SU-DHL-6 (cell line): ENCODE measurements around the gene CEP85.

Experiments used
- EZH2phosphoT487 ChIP-seq: fragments of 200-600 bp; sonication (generic), shearing (Covaris generic); conservative IDR thresholded peaks from 2 replicates; pipeline ENCODE4 v1.6.1; 2018; ENCODE audit warnings: mild to moderate bottlenecking, antibody characterized with exemption, low read length, moderate library complexity, mixed read lengths
- TF ChIP-seq, protein P1 (sequence below): fragments of 200-600 bp; sonication (generic); IDR thresholded peaks from one replicate; pipeline ENCODE4 v1.5.1; 2017; ENCODE audit warnings: antibody characterized with exemption, mild to moderate bottlenecking, low read length, moderate library complexity; ENCODE audit not compliant: insufficient read depth, poor library complexity, severe bottlenecking

DNA sequence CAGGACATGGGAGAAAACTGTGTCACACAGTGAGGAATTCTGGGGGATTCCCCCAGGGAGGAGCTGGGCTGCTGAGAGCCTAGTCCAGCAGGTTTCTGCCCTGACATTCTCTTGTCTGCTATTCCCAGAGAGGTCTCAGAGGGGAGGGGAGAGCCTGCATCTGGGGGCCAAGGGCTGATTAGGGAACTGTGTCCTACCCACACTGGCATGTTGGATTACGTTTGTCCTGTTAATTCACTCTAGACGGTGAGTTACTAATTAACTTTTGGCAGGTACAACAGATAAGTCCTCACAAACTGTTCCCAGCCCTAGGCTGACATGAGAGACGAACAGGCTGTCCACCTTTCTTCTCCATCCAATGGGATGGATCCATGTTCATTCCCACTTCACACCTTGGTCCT is 43.3 kb downstream of the CEP85 start:
- TF ChIP-seq, protein P1, sequence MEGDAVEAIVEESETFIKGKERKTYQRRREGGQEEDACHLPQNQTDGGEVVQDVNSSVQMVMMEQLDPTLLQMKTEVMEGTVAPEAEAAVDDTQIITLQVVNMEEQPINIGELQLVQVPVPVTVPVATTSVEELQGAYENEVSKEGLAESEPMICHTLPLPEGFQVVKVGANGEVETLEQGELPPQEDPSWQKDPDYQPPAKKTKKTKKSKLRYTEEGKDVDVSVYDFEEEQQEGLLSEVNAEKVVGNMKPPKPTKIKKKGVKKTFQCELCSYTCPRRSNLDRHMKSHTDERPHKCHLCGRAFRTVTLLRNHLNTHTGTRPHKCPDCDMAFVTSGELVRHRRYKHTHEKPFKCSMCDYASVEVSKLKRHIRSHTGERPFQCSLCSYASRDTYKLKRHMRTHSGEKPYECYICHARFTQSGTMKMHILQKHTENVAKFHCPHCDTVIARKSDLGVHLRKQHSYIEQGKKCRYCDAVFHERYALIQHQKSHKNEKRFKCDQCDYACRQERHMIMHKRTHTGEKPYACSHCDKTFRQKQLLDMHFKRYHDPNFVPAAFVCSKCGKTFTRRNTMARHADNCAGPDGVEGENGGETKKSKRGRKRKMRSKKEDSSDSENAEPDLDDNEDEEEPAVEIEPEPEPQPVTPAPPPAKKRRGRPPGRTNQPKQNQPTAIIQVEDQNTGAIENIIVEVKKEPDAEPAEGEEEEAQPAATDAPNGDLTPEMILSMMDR: no peak
- TF ChIP-seq EZH2phosphoT487: no peak
